Ramos (cell line): ENCODE data around the gene VSTM2A.

Experiments used
- in situ Hi-C: fragments of 300-500 bp; cut with MboI; formaldehyde crosslinking; loops from one replicate; pipeline ENCODE4 v1.14.3; 2022; ENCODE audit warnings: low sequenced_read_pairs; ENCODE audit not compliant: unreplicated experiment

VSTM2A gene

DNA sequence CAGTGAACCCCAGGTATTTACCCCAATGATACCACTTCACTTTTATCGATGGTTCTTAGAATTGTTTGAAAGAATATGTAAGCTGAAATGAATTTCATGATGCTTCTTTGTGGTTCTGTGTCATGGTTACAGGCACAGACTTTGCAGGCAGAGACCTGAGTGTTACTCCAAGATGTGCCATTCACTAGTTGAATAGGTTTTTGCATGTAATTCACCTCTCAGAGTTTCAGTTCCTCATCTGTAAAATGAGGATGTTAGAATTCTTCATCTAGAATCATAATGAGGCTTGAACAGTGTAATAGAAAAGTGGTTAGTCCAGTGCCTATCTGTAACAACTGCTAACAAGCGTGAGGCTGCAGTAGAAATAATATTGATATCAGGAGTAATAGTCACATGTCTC, 54.6 kb downstream of the VSTM2A start:
- in situ Hi-C loops, result no loop called here

DNA sequence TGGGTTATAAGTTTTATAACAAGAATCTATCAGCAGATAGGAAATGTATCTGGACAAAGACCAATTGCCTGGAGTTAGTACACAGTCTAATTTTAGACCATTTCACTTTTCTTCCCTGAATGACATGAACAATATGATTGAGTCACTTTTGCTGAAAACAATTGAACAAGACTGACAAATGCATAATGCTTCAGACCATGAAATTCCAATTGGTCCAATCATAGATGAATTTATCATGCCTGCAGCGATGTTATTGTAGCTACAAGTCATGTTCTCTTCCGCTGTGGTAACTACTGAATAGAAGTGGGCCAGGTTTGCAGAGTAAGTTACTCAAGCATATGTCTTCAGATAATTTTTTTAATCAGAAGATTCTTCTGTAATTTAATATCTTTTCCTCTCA, 73.4 kb downstream of the VSTM2A start:
- in situ Hi-C loops, result no loop called here
